Hepatocyte (in vitro differentiated cells): Measurements from ENCODE around the gene DDAH2. TPM values are rescaled to one million over a fixed set of nuclear protein-coding genes. Genes with fewer than 3 reads are reported as not detected.
A peak's percentile ranks its signal among the peaks of the same experiment; 100 is the strongest.

ENCODE experiments used
- DNase-seq: peaks from one replicate; pipeline ENCODE4 v3.0.0-alpha.2; 2016; ENCODE audit warnings: low spot score
- H2AFZ ChIP-seq: fragments of 200-600 bp; sonication (generic); 2 replicates; pipeline ENCODE4 v1.6.0; 2016; ENCODE audit warnings: antibody characterized with exemption, mild to moderate bottlenecking
- H3K27ac ChIP-seq: fragments of 200-600 bp; sonication (generic); 2 replicates; pipeline ENCODE4 v1.5.1; 2016; ENCODE audit warnings: mild to moderate bottlenecking
- H3K27me3 ChIP-seq: fragments of 200-600 bp; sonication (generic); 2 replicates; pipeline ENCODE4 v1.6.1; 2016
- H3K36me3 ChIP-seq: fragments of 200-600 bp; sonication (generic); replicated peaks from 2 replicates; pipeline ENCODE4 v1.5.1; 2016; ENCODE audit warnings: low read depth; ENCODE audit not compliant: insufficient read depth
- H3K4me1 ChIP-seq: fragments of 200-600 bp; sonication (generic); 2 replicates; pipeline ENCODE4 v1.5.1; 2016; ENCODE audit warnings: mild to moderate bottlenecking, moderate library complexity; ENCODE audit not compliant: insufficient read depth
- H3K4me2 ChIP-seq: fragments of 200-600 bp; sonication (generic); 2 replicates; pipeline ENCODE4 v1.6.0; 2016
- H3K4me3 ChIP-seq: fragments of 200-600 bp; sonication (generic); 2 replicates; pipeline ENCODE4 v1.5.1; 2016; ENCODE audit warnings: mild to moderate bottlenecking
- H3K79me2 ChIP-seq: fragments of 200-600 bp; sonication (generic); 2 replicates; pipeline ENCODE4 v1.6.0; 2017; ENCODE audit warnings: mild to moderate bottlenecking
- H3K9me2 ChIP-seq: fragments of 200-600 bp; sonication (generic); replicated peaks from 2 replicates; pipeline ENCODE4 v1.6.0; 2017; ENCODE audit warnings: mild to moderate bottlenecking; ENCODE audit not compliant: insufficient read depth
- H3K9me3 ChIP-seq: fragments of 200-600 bp; sonication (generic); 2 replicates; pipeline ENCODE4 v1.5.1; 2016; ENCODE audit warnings: low read depth, mild to moderate bottlenecking
- H4K20me1 ChIP-seq: fragments of 200-600 bp; sonication (generic); 2 replicates; pipeline ENCODE4 v1.6.0; 2016; ENCODE audit warnings: mild to moderate bottlenecking; ENCODE audit not compliant: insufficient read depth, poor library complexity, severe bottlenecking
- EZH2 ChIP-seq: fragments of 200-600 bp; sonication (generic); IDR thresholded peaks from 2 replicates; pipeline ENCODE4 v1.6.1; 2016; ENCODE audit warnings: antibody characterized with exemption, mild to moderate bottlenecking, borderline replicate concordance
- EZH2phosphoT487 ChIP-seq: fragments of 200-600 bp; sonication (generic); IDR thresholded peaks from one replicate; pipeline ENCODE4 v1.6.1; 2018; ENCODE audit warnings: antibody characterized with exemption, mild to moderate bottlenecking, low read depth, moderate library complexity; ENCODE audit not compliant: unreplicated experiment, severe bottlenecking
- WGBS: methylation state at CpG from one replicate; pipeline ENCODE4 v1.1.6; 2016; ENCODE audit warnings: low lambda C conversion rate; ENCODE audit errors: missing lambda C conversion rate; 5-methylcytosine and 5-hydroxymethylcytosine counted together
- polyA plus RNA-seq: library from polyadenylated mRNA; unstranded; fragments of >200 nt; fragmentation: Nextera tagmentation; extraction: Ambion mirVana; gene quantifications from 2 replicates; pipeline ENCODE4 v1.2.1, GENCODE V29; 2016
- total RNA-seq: library from RNA; depleted of rRNA; stranded (reverse); fragments of >200 nt; gene quantifications from 2 replicates; pipeline ENCODE4 v1.2.3, GENCODE V29; 2014
- TF ChIP-seq, protein P1 (sequence below): fragments of 200-600 bp; sonication (generic); IDR thresholded peaks from 2 replicates; pipeline ENCODE4 v1.5.1; 2016; ENCODE audit warnings: antibody characterized with exemption, mild to moderate bottlenecking; ENCODE audit not compliant: poor library complexity

DDAH2 gene
- total and polyA plus RNA-seq, 2 experiments from 2014 or later: 93.8 to 157 TPM

DNA sequence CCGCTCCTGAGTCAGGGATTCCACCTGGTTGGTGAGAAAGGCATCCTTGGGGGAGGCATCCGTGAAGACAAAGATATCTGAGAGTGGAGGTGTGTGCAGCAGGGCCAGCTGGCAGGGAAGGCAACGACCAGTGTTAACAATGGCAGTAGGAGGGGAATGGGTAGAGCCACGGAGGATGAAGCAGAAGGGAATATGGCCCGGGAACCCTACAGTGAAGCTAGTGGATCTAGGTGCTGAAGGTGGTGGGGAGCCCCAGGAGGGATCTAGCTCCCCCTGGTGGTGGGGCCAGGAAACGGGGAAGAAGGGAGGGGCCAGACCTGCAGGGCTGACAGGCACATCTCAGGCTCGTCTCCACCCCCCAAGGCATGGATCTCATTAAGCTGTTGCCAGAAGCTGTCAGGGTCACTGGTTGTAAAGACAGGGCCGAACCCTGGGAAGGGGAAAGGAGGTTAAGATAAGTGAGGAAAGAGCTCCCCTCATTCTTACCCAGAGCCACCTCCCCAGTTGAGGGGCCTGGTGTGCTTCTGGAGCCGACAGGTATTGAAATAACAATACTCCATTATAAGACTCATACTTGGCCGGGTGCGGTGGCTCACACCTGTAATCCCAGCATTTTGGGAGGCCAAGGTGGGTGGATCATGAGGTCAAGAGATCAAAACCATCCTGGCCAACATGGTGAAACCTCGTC is 40.7 kb upstream of the DDAH2 start:
- TF ChIP-seq, protein P1, sequence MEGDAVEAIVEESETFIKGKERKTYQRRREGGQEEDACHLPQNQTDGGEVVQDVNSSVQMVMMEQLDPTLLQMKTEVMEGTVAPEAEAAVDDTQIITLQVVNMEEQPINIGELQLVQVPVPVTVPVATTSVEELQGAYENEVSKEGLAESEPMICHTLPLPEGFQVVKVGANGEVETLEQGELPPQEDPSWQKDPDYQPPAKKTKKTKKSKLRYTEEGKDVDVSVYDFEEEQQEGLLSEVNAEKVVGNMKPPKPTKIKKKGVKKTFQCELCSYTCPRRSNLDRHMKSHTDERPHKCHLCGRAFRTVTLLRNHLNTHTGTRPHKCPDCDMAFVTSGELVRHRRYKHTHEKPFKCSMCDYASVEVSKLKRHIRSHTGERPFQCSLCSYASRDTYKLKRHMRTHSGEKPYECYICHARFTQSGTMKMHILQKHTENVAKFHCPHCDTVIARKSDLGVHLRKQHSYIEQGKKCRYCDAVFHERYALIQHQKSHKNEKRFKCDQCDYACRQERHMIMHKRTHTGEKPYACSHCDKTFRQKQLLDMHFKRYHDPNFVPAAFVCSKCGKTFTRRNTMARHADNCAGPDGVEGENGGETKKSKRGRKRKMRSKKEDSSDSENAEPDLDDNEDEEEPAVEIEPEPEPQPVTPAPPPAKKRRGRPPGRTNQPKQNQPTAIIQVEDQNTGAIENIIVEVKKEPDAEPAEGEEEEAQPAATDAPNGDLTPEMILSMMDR: peak; percentile 54
- no peak for TF ChIP-seq EZH2phosphoT487
- Histone ChIP-seq H3K27me3 (no peaks in the 10 kb centered on the region), H3K9me2 (no peaks in the 10 kb centered on the region), H3K4me2 (no peak overlapping the region), H3K27ac (no peak overlapping the region), H3K79me2 (no peaks in the 10 kb centered on the region), H2AFZ (no peak overlapping the region), H3K9me3 (no peaks in the 10 kb centered on the region), H4K20me1 (no peaks in the 10 kb centered on the region), H3K4me3 (no peak overlapping the region), H3K4me1 (no peaks in the 10 kb centered on the region), H3K36me3 (no peaks in the 10 kb centered on the region)
- DNase-seq: peak; percentile 76
- 73% methylated on average over 12 of the region's 12 CpGs for WGBS

DNA sequence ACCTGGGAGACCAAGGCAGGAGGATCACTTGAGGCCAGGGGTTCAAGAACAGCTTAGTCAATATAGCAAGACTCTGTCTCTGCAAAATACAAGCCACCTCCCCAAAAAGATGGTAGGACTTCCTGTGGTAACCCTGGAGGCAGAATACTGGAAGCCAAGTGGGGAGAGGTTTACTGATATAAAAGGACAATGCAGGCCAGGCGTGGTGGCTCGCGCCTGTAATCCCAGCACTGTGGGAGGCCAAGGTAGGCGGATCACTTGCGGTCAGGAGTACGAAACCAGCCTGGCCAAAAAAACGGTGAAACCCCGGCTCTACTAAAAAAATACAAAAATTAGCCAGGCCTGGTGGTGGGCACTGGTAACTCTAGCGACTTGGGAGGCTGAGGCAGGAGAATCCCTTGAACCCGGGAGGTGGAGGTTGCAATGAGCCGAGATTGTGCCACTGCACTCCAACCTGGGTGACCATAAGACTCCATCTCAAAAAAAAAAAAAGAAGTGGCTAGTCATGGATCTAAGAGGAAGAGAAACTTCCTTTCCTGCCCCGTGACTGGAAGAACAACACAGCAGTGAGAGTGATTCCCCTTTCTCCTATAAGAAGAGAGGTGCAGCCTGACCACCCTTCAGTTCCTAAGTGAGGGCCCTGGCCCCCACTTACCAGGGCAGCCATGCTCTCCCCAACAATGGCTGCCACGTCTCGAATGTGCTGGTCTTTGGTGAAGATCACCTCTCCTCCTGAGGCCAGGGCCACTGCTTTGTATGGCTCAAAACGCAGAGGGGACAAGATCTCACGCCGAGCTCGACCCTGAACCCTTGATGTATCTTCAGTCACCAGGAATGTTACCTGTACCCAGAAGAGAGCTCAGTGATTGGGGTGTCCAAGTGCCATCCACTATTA is 39.5 kb upstream of the DDAH2 start:
- Histone ChIP-seq H3K27me3 (no peaks in the 10 kb centered on the region), H3K36me3 (no peaks in the 10 kb centered on the region), H3K9me3 (no peaks in the 10 kb centered on the region), H3K27ac (no peak overlapping the region), H2AFZ (no peak overlapping the region), H3K9me2 (no peaks in the 10 kb centered on the region), H3K4me3 (no peak overlapping the region), H3K4me1 (peaks cover 8% of the 10 kb centered on the region), H3K4me2 (no peak overlapping the region), H3K79me2 (no peaks in the 10 kb centered on the region), H4K20me1 (no peaks in the 10 kb centered on the region)
- TF ChIP-seq EZH2 (no peak), EZH2phosphoT487 (no peak)
- TF ChIP-seq, protein P1: no peak
- DNase-seq: no peak
- WGBS: 91% methylated on average over 18 of the region's 18 CpGs

- H3K9me3 ChIP-seq: no peaks in the 10 kb centered on the region
- H3K4me1 ChIP-seq: peaks cover 8% of the 10 kb centered on the region
- WGBS: 88% methylated on average over 6 of the region's 6 CpGs
- no peaks in the 10 kb centered on the region for H3K9me2 ChIP-seq
- no peak overlapping the region for H3K4me3 ChIP-seq
- H3K27me3 ChIP-seq: no peaks in the 10 kb centered on the region
- no peak for DNase-seq
- H2AFZ ChIP-seq: no peak overlapping the region
- TF ChIP-seq EZH2phosphoT487 (no peak), EZH2 (no peak)
- TF ChIP-seq, protein P1: no peak
- no peaks in the 10 kb centered on the region for H4K20me1 ChIP-seq
- H3K79me2 ChIP-seq: no peaks in the 10 kb centered on the region
- H3K4me2 ChIP-seq: no peak overlapping the region
- H3K27ac ChIP-seq: no peak overlapping the region
- no peaks in the 10 kb centered on the region for H3K36me3 ChIP-seq
Observed at GRCh38 chr6:31767096-31767645, 38.1 kb upstream of the DDAH2 start.
